Measurements from ENCODE around the gene OASL. TPM values are rescaled to one million over a fixed set of nuclear protein-coding genes. Genes with fewer than 3 reads are reported as not detected.

OASL gene
- total RNA-seq, 1 donor from 2014 or later: 21.1 TPM

DNA sequence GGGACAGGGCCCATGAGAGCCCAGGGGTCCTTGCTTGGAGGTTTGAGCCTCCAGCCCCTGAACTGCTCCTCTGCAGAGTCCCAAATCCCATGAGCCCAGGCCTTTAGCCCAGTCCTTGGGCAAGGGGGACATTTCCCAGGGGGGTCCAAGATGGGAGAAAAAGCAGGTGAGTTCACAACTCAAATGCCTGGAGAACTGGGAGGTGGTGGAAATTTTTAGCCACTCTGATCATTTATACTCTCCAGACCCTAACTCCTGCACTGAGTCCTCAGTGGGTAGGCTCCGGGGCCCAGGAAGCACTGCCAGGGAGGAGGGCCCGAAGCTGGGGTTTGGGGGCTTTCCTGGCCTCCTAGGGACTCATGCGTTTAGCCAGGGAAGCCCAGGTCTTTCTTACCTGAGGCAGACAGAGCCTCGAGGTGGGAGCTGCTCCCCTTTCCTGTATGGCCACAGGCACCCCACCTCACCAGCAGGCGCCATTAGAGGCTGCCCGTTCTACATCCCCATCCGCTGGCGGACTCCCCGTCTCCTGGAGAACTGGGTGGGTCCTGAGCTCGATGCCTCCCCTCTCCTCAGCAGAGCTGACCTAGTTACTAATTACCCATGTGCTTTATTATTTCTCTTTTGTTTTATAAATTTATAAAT is 59.7 kb downstream of the OASL start:
- DNase-seq: no peak

DNA sequence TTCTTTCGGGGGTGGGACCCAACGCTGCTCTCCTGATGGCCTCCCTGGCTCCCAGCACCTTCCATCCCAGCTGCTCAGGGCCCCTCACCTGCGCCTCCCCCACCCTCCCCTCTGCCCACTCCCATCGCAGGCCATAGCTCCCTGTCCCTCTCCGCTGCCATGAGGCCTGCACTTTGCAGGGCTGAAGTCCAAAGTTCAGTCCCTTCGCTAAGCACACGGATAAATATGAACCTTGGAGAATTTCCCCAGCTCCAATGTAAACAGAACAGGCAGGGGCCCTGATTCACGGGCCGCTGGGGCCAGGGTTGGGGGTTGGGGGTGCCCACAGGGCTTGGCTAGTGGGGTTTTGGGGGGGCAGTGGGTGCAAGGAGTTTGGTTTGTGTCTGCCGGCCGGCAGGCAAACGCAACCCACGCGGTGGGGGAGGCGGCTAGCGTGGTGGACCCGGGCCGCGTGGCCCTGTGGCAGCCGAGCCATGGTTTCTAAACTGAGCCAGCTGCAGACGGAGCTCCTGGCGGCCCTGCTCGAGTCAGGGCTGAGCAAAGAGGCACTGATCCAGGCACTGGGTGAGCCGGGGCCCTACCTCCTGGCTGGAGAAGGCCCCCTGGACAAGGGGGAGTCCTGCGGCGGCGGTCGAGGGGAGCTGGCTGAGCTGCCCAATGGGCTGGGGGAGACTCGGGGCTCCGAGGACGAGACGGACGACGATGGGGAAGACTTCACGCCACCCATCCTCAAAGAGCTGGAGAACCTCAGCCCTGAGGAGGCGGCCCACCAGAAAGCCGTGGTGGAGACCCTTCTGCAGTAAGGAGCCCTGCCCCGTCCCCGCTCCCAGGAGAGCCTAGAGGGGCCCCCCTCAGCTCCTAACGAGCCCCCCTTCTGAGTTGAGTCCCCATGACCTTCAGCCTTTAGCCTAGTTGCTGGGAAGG is 60.5 kb downstream of the OASL start, which contains the start of gene HNF1A:
Gene HNF1A (plus strand): TSS at position 248 of the 924 bp plus-strand sequence. CDS start 226 bp downstream, at position 474.
- no peaks in the 10 kb centered on the region for H3K4me1 ChIP-seq
- no peaks in the 10 kb centered on the region for H3K27me3 ChIP-seq (ENCODE audit: low read depth)
- no peaks in the 10 kb centered on the region for H3K36me3 ChIP-seq
- DNase-seq (no peak), ATAC-seq (peak in 1 of 2 donors; percentile 20)
- intact Hi-C loops (cut with DNase I): no loop called here
- H3K9me3 ChIP-seq: no peaks in the 10 kb centered on the region
- no peak within 1 kb of the TSS for H3K27ac ChIP-seq
- no peak for TF ChIP-seq CTCF (IDR thresholded peaks at IDR 0.05)
- no peak within 1 kb of the TSS for H3K4me3 ChIP-seq

More for the DNA sequence above, 59.7 kb downstream of the OASL start:
- TF ChIP-seq CTCF (IDR thresholded peaks at IDR 0.05): no peak
- Histone ChIP-seq H3K27me3 (ENCODE audit: low read depth) (no peaks in the 10 kb centered on the region), H3K4me3 (no peak overlapping the region), H3K36me3 (no peaks in the 10 kb centered on the region), H3K27ac (no peak overlapping the region), H3K4me1 (no peaks in the 10 kb centered on the region), H3K9me3 (no peaks in the 10 kb centered on the region)
- intact Hi-C loops (cut with DNase I): no loop called here
- no peak for ATAC-seq

- no peak for TF ChIP-seq CTCF (IDR thresholded peaks at IDR 0.05)
- intact Hi-C loops (cut with DNase I): no loop called here
- Histone ChIP-seq H3K9me3 (no peaks in the 10 kb centered on the region), H3K4me3 (no peak overlapping the region), H3K36me3 (no peaks in the 10 kb centered on the region), H3K4me1 (no peaks in the 10 kb centered on the region), H3K27ac (no peak overlapping the region), H3K27me3 (ENCODE audit: low read depth) (no peaks in the 10 kb centered on the region)
- no peak for ATAC-seq
- no peak for DNase-seq
Observed at GRCh38 chr12:120977531-120978295, 61.3 kb downstream of the OASL start.

DNA sequence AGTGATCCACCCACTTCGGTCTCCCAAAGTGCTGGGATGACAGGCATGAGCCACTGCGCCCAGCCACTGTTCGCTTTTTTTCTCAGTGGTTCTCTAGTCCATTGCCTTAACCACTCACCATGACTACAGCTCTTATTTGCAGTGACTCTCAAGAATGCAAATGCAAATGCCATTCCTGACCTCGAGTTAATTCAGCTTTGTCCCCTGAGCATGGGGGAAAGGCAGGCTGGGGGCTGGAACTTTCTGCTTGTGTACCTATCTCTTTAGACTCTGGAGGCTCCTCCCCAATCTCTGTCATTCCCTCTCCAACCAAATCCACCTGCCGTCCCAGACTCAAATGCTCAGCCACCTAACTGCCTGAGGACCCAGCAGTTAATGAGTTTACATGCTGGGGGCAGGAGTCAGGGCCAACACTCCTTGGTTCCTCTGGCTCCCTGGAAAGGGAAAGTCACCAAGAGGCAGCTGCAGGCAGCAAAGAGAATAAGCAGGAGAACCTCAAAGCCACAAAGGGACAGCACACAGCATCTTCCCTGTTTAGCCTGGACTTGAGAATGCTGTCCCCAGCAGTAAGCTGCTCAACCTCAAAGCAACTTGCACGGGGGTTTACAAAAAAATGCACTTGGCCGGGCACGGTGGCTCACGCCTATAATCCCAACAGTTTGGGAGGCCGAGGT is 66.0 kb downstream of the OASL start:
- no peak for TF ChIP-seq CTCF (IDR thresholded peaks at IDR 0.05)
- H3K27me3 ChIP-seq (ENCODE audit: low read depth): no peaks in the 10 kb centered on the region
- no peak overlapping the region for H3K4me3 ChIP-seq
- H3K9me3 ChIP-seq: no peaks in the 10 kb centered on the region
- DNase-seq: peak; percentile 58
- peak; percentile 87 to 89 for ATAC-seq
- H3K36me3 ChIP-seq: no peaks in the 10 kb centered on the region
- H3K4me1 ChIP-seq: peaks cover 11% of the 10 kb centered on the region
- intact Hi-C loops (cut with DNase I): no loop called here
- no peak overlapping the region for H3K27ac ChIP-seq
